Activated CD8-positive, alpha-beta memory T cell treated with anti-CD3 and anti-CD28 coated beads, Interleukin-2, amount 50 U/mL, for 1 hour (primary cell): ENCODE results near the gene SELENOO.

Experiments
- DNase-seq: peaks from one replicate; pipeline ENCODE4 v3.0.0-alpha.2; 2020; ENCODE audit errors: extremely low read depth

The SELENOO gene

DNA sequence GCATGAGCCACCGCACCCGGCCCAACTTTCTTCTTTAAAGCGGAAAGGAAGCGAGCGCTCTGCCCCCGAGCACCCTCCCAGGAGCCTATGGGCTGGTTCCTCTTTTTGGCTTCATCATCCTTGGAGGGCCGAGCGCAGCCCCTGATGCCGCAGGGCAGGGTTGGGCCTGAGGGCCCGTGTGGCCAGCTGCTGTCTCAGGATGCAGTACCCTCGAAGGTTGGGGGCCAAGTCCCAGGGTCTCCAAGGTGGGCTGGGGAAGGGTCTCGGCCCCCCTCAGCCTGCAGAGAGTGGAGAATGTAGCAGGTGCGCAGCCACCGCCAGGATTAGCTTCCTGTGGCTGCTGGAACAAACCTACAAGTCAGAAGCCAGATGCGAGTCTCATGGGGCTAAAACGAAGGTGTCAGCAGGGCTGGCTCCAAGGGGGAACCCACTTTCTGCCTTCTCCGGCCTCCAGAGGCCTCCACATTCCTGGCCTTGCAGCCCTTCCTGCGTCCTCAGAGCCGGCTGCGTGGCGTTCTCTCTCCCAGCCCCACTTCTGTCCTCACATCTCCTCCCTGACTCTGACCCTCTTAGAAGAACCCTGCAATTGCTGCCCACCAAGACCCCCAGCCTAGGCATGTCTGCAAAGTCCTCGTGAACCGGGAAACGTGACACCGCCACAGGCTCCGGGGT is 27.4 kb upstream of the SELENOO start:
- no peak for DNase-seq

DNA sequence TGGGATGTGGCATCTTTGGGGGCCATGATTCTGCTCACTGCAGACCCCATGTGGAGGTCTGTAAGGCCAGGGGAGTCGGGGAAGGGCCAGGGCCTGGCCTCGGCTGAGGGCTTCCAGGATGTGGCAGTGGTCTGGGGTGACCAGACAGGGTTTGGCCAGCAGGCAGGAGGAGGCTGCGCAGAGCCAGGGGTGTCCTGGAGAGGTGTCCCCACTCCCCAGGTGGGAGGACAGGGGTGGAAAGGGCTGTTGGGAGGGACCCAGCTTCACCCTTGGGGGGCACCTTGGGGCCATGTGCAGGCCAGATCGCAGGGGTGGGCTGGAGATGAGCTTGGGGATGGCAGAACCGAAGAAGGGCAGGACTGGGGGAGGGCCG is 26.8 kb upstream of the SELENOO start:
- no peak for DNase-seq

DNA sequence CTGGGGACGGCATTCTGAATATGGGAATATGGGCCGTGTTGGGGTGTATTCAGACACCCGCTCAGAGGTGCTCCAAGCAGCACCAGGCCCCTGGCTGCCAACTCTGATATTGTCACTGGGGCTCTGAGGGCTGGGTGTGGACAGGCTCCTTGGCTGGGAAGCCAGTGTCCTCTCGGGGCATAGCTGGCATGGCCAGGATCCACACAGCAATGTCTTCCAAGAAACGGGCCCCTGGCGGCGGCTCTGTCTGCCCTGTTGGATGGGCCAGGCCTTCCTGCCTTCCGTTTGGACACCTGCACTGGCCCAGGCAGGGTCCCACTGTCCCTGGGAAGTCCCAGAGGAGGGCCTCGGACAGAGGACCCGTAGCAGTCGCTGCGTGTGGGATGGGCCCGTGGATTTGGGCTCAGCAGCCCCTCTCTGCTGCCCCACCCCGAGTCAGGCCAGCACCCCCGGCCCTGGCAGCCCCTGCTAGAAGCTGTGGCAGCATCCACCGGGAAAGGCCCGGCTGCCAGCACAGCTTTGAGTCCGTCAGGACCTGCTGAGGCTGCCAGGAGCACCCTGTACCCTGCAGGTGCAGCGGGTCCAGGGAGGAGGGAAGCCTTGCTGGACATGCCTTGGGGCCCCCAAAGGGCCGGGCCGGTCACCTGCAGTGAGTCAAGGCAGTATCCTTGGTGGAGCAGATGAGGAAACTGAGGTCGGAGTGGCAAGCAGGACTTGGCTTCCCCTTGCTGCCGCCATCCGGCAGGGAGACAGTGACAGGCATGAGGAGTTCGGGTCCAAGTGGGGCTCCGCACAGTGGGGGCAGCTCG is 26.2 kb upstream of the SELENOO start:
- DNase-seq = no peak

DNA sequence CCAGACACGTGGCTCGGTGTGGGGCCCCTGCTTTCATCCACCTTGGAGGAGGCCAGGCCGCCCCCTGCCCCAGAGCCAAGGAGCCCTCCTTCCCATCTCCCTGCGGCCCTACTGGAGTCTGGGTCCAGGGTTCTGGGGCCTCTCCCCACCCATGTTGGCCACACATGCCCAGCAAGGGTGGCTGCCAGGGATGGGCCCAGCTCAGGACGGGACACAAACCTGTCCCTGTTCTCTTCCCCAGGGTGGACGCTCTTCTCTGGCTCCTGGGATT is 25.7 kb upstream of the SELENOO start:
- no peak for DNase-seq

DNA sequence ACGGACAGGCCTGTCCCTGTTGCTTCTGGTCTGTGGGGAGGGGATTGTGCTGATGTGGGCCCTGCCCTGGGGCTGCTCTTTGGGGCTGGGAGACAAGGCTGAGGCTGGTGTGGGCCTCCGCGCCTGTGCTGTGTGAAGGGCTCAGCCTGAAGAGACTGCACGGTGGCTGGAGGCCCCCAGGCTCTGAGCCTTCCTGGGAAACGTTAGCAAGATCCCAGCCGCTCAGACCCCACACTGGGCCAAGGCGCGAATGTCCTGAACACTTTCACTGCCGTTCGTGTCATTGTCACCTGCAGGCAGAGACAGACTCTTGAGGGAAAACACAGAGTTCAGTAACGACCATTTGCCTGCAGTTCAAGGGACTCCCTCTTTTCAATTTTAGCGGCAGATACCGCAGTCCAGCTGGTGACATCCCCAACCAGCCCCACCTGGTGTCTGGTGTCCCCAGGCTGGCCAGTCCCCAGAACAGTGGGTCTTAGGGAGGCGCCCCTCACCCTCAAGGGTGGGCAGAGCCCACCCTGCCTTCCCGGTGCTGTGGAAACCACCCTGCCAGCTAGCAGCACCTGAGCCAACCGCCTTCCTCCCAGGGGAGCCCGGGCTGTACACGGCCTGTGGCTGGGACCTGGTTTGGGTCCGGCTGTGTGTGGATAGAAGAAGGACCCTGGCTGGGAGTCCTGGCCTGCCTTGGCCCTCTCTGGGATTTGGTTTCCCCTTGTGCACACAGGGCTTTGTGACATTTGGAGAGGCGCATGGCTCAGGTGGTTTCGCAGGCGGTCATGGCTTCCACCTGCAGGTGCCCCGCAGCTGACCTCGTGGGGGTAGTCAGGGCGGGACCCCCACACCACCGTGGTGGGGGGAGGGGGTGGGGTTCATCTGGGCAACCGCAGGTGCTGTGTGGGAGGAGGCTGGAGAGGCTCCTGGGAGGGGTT is 24.6 kb upstream of the SELENOO start:
- no peak for DNase-seq

DNA sequence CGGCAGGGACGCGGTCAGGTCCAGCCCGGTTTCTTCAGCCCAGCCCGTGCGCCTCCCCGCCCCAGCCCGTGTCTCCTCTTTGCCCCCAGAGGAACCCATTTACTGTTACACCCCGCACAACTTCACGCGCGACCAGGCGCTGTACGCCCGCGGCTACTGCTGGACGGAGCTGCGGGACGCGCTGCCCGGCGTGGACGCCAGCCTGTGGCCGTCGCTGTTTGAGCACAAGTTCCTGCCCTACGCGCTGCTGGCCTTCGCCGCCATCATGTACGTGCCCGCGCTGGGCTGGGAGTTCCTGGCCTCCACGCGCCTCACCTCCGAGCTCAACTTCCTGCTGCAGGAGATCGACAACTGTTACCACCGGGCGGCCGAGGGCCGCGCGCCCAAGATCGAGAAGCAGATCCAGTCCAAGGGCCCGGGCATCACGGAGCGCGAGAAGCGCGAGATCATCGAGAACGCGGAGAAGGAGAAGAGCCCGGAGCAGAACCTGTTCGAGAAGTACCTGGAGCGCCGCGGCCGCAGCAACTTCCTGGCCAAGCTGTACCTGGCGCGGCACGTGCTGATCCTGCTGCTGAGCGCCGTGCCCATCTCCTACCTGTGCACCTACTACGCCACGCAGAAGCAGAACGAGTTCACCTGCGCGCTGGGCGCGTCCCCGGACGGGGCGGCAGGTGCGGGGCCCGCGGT is 23.8 kb upstream of the SELENOO start:
- no peak for DNase-seq

DNA sequence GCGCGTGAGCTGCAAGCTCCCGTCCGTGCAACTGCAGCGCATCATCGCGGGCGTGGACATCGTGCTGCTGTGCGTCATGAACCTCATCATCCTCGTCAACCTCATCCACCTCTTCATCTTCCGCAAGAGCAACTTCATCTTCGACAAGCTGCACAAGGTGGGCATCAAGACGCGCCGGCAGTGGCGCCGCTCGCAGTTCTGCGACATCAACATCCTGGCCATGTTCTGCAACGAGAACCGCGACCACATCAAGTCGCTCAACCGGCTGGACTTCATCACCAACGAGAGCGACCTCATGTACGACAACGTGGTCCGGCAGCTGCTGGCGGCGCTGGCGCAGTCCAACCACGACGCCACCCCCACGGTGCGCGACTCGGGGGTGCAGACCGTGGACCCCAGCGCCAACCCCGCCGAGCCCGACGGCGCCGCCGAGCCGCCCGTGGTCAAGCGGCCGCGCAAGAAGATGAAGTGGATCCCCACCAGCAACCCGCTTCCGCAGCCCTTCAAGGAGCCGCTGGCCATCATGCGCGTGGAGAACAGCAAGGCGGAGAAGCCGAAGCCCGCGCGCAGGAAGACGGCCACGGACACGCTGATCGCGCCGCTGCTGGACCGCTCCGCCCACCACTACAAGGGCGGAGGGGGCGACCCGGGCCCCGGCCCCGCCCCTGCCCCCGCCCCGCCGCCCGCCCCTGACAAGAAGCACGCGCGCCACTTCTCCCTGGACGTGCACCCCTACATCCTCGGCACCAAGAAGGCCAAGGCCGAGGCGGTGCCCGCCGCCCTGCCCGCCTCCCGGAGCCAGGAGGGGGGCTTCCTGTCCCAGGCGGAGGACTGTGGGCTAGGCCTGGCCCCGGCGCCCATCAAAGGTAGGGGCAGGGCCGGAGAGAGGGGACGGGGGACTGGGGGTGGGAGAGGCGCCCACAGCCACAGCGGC is 23.0 kb upstream of the SELENOO start:
- no peak for DNase-seq

DNA sequence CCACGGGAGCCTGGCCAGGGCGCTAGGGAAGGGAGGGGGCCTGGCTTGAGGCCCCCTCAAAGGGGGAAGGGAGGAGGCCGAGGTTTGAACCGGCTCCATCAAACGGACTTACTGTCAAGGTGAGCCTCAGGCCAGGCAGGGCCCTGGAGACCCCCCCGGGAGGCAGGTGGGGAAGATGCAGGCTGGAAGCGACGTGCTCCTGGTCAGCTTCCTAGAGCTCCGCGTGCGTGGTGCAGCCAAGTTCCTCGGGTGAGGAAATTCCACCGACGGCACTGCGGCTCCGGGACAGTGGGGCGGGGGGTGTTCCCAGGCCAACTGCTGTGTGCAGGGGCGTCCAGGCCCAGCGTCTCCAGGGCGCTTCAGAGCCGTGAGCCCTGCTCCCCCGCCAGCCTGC is 22.3 kb upstream of the SELENOO start:
- no peak for DNase-seq

DNA sequence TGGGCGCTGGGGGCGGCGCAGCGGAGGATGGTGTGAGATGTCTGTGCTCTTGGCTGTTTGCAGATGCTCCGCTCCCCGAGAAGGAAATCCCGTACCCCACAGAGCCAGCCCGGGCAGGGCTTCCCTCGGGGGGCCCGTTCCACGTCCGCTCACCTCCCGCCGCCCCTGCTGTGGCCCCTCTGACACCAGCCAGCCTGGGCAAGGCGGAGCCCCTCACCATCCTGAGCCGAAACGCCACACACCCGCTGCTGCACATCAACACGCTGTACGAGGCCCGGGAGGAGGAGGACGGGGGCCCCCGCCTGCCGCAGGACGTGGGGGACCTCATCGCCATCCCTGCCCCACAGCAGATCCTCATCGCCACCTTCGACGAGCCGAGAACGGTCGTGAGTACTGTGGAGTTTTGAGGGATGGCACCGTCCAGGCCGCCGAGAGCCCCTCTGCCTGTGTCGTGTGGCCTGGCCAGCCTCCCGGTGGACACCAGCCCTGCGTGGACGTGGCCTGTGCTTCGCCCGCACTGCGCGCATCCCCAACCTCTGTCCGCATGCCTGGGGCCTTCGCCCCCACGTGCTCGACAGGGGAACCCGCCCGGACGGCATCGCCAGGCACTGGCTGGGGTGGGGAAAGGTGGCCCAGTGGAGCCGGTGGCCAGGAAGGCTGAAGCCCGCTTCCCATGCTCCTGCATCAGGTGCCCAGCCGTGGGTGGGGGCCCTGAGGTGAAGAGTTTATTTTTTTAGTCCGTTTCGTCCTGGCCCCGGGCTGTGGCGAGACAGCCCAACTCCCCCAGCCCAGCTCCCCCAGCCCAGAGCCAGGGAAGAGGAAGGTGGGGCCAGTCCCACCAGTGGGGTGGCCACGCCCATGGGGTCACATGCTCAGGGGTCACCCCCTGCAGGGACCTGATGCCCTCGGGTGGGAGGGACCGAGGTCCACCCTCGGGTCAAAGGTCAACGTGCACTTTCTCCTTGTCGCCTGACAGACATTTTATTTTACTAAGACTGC is 21.6 kb upstream of the SELENOO start:
- DNase-seq = no peak

DNA sequence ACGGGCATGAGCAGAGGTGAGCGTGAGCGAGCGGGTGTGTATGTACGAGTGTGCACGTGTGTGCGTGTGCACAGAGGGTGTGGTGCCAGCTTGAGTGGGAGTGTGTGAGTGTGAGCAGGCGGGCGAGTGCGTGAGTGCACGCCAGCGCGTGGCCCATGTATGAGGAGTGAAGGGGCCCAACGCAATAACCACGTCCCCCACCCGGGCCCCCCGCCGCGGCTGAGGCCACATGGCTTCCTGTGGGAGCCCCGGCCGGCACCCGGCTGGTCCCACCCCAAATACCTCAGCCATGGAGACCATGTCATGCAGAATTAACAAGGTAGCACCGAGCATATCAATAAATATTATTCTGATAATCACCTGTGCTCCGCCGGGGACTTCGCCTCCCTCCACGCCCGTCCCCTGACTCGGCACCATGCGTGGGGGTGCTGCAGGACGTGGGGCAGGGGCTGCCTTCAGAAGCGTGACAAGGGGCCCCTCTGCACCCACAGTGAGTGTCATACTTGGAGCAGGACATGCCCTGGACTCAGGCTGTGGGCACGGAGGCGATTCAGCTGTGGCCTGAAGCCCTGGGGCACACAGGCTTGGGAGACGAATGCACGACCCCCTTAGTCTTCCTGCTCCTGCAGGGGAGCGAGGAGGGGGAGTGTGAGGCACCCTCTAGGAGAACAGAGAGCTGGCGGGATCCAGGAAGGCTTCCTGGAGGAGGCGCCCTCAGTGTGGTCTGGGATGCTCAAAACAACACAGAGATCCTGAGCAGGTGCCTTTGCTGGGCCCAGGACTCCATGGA is 20.7 kb upstream of the SELENOO start:
- DNase-seq = no peak

DNA sequence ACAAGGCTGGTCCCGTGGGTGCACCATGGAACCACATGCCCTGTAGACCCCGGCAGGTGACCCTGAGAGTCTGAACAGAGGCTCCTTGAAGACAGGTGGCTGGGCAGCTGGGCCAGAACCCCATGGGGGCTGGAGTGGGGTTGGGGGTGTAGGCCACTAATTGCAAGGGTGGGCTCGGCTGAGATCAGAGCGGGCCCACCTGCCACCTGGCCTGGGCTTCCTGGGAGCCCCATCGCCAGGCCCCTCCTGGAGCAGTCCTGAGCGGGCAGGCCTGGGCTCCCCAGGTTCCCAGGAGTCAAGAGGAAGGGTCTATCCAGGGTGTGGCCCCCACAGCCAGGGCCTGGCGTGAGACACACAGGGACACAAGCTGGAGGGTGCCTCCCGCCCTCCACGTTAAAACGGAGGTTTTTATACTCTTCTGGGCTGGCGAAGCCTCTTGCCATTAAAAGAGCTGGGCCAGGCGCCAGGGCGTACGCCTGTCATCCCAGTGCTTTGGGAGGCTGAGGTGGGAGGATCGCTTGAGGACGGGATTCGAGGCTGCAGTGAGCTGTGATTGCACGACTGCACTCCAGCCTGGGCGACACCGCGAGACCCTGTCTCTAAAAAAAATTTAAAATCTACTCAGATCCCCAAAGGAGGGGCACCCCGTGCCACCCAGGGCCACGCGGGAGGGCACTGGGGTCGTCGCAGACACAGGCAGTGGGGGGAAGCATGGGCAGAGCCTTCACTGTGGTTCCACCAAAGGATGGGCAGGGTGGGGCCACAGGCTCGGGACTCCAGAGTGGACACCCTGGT is 19.9 kb upstream of the SELENOO start:
- no peak for DNase-seq

DNA sequence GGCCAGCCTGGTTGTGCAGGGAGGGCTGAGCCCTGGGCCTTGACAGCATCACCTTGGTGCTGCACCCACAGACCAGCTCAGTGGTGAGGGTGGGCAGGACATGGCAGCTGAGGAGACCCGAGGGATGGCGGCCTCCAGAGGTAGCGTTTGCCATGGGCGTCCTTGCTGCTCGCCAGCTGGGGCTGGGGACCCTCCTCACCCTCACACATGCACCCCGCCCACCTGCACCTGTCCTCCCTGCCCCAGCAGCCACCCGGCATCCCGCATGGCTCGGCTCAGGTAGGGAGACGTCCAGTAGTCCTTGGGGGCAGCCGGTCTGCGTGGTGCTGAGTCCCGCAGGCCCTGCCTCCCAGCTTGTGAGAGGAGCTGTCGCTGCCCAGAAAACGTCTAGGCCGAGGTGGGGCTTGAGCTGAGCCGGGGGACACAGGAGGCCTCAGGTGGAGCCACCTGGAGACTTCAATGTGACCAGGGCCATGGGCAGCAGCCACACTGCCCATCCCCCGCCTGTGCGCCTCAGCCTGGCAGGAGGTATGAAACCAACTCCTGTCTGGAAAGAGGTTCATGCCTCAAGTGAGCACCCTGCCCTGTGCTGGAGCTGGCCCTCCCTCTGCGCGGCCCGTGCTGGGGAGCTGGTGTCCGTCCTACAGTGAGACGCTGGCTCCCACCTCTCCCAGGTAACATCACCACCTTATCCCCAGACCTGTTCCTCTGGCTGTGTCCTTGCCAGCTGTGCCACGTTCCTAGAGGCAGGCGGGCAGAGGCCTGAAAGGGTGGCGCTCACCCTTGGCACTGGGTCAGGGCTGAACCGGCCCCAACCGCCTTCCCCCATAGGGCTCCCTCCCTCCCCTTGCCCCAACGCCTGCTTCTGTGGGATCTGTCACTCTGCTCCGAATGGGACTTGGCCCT is 18.4 kb upstream of the SELENOO start:
- DNase-seq = no peak

DNA sequence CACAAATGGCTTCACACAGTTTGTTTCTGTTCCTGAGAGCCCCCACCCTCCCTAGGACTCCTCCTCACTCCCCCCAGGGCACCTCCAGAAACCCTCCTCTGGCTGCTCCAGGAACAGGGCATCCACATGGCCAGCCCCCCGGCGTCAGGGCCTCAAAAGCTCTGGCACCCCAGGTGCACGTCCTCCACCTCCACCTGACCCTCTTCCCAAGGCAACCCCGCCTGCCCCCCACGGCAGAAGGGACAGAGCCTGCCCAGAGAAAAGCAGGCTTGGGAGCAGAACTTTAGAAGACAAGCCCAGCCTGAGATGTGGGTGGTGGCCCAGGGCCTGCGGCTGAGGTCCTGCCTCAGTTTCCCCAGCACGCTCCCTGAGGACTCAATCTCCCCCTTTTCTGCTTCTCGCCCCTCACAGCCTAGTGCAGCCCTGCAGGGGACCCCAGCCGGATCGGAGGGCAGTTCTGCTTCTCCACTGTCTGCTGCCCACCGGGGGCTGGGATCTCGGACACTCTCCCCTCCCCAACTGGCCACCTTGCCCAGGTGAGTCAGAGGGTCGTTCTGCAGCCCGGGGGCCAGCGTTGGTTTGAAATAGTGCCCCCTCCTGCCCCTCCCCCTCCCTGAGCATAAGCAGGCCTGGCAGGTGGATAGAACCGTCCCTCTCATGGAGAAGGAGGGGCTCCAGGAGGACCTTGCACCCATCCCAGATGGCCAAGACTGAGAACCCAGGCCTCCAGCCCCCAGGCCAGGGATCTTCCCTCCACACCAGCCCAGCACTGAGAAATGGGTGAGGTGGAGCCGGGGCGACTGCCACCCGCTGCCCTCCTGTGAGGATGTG is 17.5 kb upstream of the SELENOO start:
- no peak for DNase-seq

DNA sequence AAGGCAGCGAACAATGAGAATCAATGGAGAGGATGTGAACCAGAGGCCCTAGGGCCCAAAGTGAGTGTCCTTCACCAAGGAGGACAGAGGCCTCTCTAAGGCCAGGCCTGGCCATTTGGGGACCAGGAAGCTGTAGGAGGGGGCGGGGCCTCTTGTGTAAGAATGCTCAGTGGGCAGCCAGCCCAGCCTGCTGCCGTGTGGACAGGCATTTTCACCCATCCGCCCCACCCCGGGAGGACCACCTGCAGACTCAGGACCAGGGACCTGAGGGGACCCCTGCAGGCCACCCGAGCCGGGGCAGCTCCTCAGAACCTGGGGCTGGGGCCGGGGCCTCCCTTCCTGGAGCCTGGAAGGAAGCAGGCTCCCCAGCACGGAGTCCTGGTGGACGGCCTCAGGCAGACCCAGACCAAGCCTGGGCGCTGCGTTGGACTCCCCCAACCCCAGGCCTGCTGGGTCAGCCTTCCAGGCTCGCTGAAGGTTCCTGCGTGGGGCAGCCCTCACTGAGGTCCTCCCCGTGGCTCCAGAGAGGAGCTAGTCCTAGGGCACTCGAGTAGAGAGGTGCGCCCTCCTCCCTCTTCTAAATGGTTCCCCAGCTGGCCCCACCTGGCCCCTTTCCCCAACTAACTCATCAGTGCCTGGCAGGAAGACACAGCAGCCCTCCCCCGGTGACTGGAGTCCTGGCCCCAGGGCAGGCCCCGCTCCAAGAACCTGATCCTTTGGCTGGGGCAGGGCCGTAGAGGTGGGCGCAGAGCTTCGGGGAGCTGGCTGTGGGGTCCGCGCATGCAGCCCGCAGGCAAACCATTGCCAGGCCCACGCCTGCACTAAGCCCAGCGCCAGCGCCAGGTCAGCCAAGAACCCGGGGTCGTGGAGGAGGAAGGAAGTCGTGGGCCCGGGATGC is 16.6 kb upstream of the SELENOO start:
- no peak for DNase-seq

DNA sequence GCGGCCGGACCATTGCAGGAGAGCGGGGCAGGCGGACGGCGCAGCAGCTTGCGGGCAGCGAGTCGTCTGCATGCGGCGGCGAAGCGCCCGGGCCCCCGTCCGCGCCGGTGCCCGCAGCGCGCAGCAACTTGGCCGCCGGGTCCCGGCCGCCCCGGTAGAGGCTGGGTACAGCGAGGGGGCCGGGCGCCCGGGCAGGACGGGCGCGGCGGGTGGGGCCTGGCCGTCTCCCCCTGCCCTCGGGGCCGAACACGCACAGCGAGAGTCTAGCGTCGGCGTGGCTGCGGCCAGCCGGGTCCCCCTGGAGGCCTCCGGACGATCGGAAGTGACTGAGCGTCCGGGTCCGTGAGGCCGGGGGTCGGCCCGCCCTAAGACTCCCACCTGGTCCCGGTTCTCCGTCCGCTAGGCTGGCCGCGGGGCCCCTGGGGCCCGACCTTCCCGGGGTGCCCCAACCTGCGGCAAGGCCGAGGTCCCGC is 15.9 kb upstream of the SELENOO start:
- no peak for DNase-seq
